Measurements from ENCODE around the gene KCNJ12.

DNA sequence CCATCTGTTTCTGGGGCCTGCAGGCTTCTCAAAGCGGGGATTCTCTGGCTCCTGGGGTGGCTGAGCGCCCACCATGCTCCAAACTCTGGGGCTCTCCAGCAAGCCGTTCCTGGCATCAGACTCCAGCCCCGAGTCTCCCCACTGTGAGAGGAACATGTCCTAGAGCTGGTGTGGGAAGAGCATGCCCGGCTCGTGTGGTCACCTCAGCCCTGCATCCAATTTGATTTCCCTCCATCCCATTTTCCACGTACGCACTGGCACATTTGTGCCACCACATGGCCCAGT, 23.2 kb upstream of the KCNJ12 start:
- TF ChIP-seq, protein P1, sequence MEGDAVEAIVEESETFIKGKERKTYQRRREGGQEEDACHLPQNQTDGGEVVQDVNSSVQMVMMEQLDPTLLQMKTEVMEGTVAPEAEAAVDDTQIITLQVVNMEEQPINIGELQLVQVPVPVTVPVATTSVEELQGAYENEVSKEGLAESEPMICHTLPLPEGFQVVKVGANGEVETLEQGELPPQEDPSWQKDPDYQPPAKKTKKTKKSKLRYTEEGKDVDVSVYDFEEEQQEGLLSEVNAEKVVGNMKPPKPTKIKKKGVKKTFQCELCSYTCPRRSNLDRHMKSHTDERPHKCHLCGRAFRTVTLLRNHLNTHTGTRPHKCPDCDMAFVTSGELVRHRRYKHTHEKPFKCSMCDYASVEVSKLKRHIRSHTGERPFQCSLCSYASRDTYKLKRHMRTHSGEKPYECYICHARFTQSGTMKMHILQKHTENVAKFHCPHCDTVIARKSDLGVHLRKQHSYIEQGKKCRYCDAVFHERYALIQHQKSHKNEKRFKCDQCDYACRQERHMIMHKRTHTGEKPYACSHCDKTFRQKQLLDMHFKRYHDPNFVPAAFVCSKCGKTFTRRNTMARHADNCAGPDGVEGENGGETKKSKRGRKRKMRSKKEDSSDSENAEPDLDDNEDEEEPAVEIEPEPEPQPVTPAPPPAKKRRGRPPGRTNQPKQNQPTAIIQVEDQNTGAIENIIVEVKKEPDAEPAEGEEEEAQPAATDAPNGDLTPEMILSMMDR (IDR thresholded peaks at IDR 0.05): no peak
- no peak for TF ChIP-seq ZFX (IDR thresholded peaks at IDR 0.05; ENCODE audit: borderline replicate concordance)

All from 22Rv1 (cell line).